ENCODE results near the gene FBXO24. TPM values are rescaled to one million over a fixed set of nuclear protein-coding genes. Genes with fewer than 3 reads are reported as not detected.

The FBXO24 gene
- total and polyA plus RNA-seq, 7 donors, result 0.13 to 1.1 (median 0.30) TPM

DNA sequence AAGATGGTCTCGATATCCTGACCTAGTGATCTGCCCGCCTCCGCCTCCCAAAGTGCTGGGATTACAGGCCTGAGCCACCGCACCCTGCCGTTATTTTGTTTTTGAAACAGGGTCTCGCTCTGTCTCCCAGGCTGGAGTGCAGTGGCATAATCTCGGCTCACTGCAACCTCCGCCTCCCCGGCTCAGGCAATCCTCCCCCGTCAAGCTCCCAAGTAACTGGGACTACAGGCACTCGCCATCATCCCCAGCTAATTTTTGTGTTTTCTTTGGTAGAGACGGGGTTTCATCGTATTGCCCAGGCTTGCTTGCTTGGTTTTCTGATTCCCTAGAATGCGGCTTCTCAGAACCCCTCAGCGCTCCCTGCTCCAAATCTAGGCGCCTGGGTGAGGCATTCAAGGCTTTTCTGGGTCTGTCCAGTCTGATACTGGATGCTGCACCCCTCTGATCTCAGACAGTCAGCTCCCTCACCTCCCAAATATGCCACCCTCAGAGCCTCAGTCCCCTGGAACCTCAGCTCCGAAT lies 53.9 kb downstream of the FBXO24 start:
- no peaks in the 10 kb centered on the region for H3K9me3 ChIP-seq
- H3K27me3 ChIP-seq (ENCODE audit: insufficient read depth in 3 of 3, low read length in 2 of 3), result peaks cover 0 to 19% (median 15%) of the 10 kb centered on the region in 3 donors
- ATAC-seq (no peak), DNase-seq (no peak)
- H3K4me1 ChIP-seq, result no peaks in the 10 kb centered on the region
- no peak overlapping the region for H3K4me3 ChIP-seq
- H3K36me3 ChIP-seq (ENCODE audit: insufficient read depth in 1 of 2, low read depth in 1 of 2), result no peaks in the 10 kb centered on the region
- 71 to 74% (median 72%) methylated on average over 17 of the region's 17 CpGs for WGBS, 3 donors
- no peak overlapping the region for H3K27ac ChIP-seq
- TF ChIP-seq, protein P1, sequence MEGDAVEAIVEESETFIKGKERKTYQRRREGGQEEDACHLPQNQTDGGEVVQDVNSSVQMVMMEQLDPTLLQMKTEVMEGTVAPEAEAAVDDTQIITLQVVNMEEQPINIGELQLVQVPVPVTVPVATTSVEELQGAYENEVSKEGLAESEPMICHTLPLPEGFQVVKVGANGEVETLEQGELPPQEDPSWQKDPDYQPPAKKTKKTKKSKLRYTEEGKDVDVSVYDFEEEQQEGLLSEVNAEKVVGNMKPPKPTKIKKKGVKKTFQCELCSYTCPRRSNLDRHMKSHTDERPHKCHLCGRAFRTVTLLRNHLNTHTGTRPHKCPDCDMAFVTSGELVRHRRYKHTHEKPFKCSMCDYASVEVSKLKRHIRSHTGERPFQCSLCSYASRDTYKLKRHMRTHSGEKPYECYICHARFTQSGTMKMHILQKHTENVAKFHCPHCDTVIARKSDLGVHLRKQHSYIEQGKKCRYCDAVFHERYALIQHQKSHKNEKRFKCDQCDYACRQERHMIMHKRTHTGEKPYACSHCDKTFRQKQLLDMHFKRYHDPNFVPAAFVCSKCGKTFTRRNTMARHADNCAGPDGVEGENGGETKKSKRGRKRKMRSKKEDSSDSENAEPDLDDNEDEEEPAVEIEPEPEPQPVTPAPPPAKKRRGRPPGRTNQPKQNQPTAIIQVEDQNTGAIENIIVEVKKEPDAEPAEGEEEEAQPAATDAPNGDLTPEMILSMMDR (IDR thresholded peaks at IDR 0.05), result no peak
- intact Hi-C loops (cut with DNase I), result no loop called here

DNA sequence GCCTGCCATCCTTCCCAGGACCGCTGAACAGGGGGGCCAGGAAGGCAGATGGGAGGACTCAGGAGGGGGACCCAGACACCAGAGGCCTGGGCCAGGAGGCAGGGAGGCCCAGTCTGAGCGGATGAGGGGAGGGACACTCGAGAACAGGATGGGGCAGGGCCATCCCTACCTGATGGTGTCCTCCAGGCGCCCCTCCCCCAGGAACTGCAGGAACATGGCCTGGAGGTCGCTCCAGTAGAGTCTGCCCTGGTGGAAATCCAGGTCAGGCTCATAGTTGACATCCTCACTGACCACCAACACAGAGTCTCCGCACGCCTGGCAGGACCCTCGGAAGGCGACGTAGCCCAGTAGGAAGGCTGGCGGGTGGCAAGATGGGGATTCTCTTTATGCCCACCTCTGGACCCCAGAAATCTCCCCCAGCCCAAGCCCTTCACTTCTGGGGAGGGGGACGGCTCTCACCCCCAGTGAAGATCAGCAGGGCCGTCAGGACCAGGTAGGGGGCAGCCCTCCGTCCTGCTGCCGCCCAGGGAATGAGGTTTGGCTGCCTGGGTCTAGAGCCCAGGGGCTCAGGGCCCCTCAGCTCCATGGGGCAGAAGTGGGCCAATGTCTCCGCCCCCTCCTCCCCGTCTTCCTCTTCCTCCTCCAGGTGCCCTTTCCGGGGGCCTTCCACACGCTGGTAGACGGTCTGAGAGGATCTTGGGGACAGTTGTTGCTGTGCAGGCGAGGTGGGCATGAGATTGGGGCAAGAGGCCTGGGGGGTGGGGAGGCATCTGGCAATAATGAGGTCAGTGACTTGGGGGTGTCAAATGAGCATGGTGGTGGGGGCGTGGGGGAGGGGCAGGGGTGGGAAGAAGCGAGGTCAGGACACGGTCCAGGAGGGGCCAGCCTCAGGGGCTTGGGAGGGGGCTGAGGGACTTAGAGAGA lies 54.7 kb downstream of the FBXO24 start:
- ATAC-seq (no peak), DNase-seq (no peak)
- H3K27ac ChIP-seq, result no peak overlapping the region
- H3K4me3 ChIP-seq, result no peak overlapping the region
- WGBS, 3 donors, result 61 to 66% (median 65%) methylated on average over 22 to 24 of the region's 24 CpGs
- no peaks in the 10 kb centered on the region for H3K9me3 ChIP-seq
- no peaks in the 10 kb centered on the region for H3K4me1 ChIP-seq
- no peaks in the 10 kb centered on the region for H3K36me3 ChIP-seq (ENCODE audit: insufficient read depth in 1 of 2, low read depth in 1 of 2)
- TF ChIP-seq, protein P1 (IDR thresholded peaks at IDR 0.05), result no peak
- intact Hi-C loops (cut with DNase I), result no loop called here
- H3K27me3 ChIP-seq (ENCODE audit: insufficient read depth in 3 of 3, low read length in 2 of 3), result peaks cover 0 to 21% (median 15%) of the 10 kb centered on the region in 3 donors

DNA sequence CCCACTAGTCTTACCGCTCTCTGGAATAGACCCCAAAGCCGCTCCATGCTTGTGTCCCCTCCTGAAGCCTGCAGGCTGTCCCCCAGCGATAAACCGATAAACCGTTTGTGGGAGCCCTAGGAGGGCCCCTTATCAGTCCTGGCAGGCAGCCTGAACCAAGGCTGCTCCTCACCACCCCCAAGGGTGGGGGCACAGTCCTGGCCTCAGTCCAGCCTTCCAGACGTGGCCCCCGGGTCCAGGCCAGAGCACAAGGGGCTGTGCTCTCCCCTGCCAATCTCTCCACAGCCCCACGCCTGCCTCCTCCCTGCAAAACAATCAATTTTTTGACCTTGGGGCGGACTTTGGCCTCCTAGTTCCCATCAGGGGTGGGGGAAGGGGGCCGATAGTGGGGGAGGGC lies 55.3 kb downstream of the FBXO24 start, which contains the start of gene TFR2:
TSS of gene TFR2 (minus strand) at position 90 of the 397 bp plus-strand sequence. CDS start at position 47, 43 bp downstream.
- TF ChIP-seq, protein P1 (IDR thresholded peaks at IDR 0.05), result no peak
- Histone ChIP-seq H3K36me3 (ENCODE audit: insufficient read depth in 1 of 2, low read depth in 1 of 2) (no peaks in the 10 kb centered on the region), H3K4me3 (no peak within 1 kb of the TSS), H3K27ac (no peak within 1 kb of the TSS), H3K27me3 (ENCODE audit: insufficient read depth in 3 of 3, low read length in 2 of 3) (peaks cover 0 to 28% (median 13%) of the 10 kb centered on the region in 3 donors), H3K9me3 (no peaks in the 10 kb centered on the region), H3K4me1 (no peaks in the 10 kb centered on the region)
- WGBS, 3 donors, result 56 to 63% (median 58%) methylated on average over 10 of the region's 10 CpGs
- no peak for DNase-seq
- intact Hi-C loops (cut with DNase I), result no loop called here
- no peak for ATAC-seq

DNA sequence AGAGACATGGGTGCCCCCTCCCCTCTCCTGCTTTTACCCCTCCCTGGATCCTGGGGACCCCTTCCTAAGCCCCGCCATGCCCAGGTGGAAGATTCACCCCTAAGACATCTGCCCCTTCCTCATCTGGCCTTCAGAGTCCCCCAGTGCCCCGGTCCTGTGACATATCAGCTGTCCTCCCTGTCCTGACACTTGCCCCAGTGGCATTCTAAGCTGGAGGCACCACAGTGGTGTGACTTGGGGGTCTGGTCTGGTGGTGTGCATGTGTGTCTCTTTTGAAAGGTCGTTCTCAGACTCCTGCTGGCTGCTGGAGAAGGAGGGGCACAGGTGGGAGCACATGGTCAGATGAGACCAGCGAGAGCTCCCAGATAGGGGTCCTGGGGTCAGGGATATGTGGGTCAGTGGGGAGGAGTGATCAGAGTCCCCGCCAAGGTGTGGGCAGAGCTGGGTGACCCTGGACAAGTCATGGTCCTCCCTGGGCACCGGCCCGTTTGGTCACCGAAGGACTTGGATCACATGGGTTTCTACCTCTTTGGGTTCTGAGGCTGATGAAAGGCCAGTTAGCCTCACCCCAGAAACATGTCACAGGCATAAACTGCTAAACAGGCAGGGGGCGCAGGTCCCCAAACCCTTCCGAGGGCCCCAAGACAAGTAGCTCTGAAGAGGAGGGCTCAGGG lies 55.9 kb downstream of the FBXO24 start:
- WGBS, 3 donors, result 73 to 83% (median 75%) methylated on average over 10 of the region's 10 CpGs
- Histone ChIP-seq H3K4me1 (no peaks in the 10 kb centered on the region), H3K27ac (no peak overlapping the region), H3K4me3 (no peak overlapping the region), H3K9me3 (no peaks in the 10 kb centered on the region), H3K27me3 (ENCODE audit: insufficient read depth in 3 of 3, low read length in 2 of 3) (peaks cover 0 to 32% (median 16%) of the 10 kb centered on the region in 3 donors), H3K36me3 (ENCODE audit: insufficient read depth in 1 of 2, low read depth in 1 of 2) (no peaks in the 10 kb centered on the region)
- TF ChIP-seq, protein P1 (IDR thresholded peaks at IDR 0.05), result no peak
- intact Hi-C loops (cut with DNase I), result no loop called here
- no peak for DNase-seq
- ATAC-seq, result no peak
